Testis (tissue), 2 donors: ENCODE measurements around the gene TMEM181.
"Not testable (repeated sequence)": the region's sequence is repeated elsewhere in the genome, so short reads cannot be mapped to it uniquely, and the experiment has no call there.

Source experiments
- CTCF ChIP-seq, 3 experiments: fragments of 450-650 bp in 2 of 3; fragments of 200-600 bp in 1 of 3; sonication (generic) in 1 of 3; IDR thresholded peaks; one replicate each; pipeline ENCODE4 v1.5.1; 2016 to 2019; ENCODE audit warnings: antibody characterized with exemption in 3 of 3, mild to moderate bottlenecking in 2 of 3, moderate library complexity in 1 of 3
- POLR2A ChIP-seq: fragments of 450-650 bp; IDR thresholded peaks from one replicate; pipeline ENCODE4 v1.6.1; 2017; ENCODE audit warnings: antibody characterized with exemption, mild to moderate bottlenecking, moderate library complexity

GRCh38 chr6:158606011-158606410, 46.1 kb downstream of the TMEM181 start:
- TF ChIP-seq CTCF (IDR thresholded peaks at IDR 0.05); POLR2A: not testable (repeated sequence)
